GM18520 (cell line): ENCODE results near the gene CEP112.

ENCODE experiments used
- ATAC-seq: cut with Tn5 transposase; IDR thresholded peaks from one replicate; pipeline ENCODE4 v1.9.1; 2021; ENCODE audit not compliant: unreplicated experiment

The CEP112 gene

DNA sequence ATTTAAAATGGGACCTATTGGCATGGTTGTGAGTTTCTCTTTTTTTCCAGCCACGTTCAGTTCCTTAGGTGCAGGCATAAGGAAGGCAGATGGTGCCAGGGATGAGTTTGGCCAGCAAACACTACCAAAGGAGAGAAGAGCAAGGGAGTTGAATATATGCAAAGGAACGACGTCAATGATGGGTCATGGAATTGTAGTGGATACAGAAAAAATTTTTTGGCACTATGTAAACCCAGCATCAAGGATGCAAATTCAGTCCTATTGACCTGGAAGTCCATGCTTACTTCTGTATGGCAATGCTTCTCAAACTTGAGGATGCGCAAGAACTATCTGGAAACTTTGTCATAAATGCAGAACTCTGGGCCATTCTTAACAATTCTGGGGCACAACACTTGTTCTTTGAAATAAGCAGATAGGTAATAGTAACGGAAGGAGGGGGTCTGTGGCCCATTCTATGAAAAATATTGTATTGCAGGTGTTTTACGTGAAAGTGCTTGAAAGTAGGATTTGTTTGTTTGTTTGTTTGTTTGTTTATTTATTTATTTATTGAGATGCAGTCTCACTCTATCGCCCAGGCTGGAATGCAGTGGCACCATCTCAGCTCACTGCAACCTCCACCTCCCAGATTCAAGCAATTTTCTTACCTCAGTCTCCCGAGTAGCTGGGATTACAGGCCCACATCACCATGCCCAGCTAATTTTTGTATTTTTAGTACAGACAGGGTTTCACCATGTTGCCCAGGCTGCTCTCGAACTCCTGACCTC, 19.3 kb upstream of the CEP112 start:
- no peak for ATAC-seq

DNA sequence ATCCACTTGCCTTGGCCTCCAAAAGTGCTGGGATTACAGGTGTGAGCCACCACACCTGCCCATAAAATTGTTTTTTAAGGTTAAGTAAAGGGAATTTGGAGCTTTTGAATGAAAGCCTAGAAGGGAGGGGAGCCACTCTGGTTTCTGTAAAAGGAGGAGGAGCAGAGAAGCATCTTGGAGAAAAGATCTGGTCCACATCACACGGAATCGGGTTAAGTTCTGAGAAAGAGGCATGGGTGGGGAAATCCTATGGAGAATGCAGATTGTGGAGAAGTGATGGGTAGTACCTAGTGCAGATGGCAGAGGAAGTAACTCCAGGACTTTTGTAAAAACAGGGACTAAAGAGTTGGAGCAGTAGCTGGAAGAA, 18.3 kb upstream of the CEP112 start:
- ATAC-seq, result no peak

- ATAC-seq, result no peak
These were observed 16.0 kb upstream of the CEP112 start for GRCh38 chr17:66207936-66208335.

DNA sequence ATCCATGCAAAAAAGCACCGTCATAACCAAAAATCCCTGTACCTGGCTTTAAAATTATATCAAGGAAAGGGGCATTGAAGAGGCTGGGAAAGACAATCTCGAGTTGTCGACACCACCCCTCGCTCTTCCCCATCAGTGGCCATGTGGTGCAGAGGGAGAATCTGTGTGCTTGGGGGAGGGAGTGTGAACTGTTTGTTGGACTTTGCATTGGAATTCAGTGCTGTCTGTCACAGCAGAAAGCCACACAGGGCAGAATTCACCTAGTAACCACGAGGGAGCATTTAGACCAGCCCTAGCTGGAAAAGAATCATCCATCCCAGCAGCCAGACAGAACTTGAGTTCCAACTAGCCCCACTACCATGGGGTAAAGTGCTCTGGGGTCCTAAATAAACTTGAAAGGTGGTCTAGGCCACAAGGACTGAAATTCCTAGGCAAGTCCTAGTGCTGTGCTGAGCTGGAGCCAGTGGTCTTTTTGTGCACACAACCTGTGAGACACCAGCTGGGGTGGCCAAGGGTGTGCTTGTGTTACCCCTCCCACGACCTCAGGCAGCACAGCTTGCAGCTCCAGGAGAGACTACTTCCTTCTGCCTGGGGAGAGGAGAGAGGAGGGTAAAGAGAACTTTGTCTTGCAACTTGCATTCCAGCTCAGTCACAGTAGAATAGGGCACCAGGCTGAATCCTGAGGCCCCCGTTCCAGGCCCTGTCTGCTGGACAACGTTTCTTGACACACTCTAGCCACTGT, 11.5 kb upstream of the CEP112 start:
- ATAC-seq, result no peak

DNA sequence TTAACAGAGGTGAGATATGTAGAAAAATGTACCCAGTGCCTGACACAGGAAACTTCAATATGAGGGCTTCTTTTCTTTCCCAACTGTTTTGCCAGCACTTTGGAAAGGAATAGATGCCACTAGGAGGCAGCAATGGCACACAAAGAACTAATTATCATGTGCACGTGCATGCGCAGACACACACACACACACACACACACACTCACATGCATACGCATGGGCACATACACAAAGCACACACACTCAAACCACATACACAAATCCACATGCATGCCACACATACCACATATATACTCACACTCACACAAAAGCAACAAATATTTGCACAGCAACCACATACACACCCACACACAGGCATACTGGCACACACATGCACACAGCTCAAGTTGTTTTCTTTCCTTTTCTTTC, 8.8 kb upstream of the CEP112 start:
- ATAC-seq, result no peak

DNA sequence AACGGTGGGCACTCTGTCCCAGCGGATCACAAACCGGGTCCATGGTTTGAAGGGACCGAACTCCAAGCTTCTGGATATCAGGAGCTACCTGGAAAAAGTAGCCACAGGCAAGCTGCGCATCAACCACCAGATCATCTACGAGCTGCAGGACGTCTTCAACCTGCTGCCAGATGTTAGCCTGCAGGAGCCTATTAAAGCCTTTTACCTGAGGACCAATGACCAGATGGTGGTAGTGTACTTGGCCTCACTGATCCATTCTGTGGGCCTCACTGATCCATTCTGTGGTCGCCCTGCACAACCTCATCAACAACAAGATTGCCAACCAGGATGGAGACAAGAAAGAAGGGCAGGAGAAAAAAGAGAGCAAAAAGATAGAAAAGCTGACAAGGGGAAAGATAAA, 6.3 kb upstream of the CEP112 start:
- ATAC-seq, result no peak

- ATAC-seq, result no peak
These were observed 400 bp upstream of the CEP112 start for GRCh38 chr17:66192378-66192687.

DNA sequence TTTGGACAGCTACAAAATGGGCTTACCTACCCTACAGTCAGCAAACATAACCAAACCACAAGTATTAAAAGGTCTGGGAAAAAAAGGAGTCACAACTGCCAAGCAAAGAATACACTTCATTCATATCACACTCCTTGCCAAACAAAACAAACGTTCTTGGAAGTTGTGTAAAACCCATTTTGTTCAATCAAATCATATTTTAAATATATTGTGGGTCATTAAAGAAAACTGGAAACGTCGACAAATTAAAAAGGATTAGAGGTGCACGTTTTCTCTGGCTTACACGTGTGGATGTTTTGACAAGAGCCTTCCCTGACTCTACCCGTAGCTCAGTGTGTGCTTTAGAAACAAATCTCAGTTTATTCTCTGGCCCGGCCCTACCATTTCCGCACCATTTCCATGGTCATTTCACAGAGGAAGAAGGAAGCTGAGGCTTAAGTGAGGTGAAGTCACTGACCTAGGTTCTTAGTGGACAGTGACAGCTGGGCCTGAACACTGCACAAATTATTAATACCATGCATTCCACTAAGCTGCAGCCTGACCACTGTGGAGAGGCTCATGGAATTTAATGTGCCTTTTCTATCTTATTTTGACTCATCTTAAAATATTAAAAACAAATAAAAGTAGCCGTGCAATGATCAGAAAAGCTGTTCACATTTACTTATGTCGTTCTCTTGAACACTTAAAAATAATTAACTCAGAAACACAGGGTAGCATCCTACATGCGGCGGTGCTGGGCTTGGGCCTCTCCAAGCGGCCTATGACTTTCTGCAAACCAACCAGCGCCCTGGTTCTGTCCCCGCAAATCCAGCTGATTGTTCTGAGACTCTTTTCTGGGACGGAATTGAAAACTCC, 968 bp downstream of the CEP112 start:
- no peak for ATAC-seq

DNA sequence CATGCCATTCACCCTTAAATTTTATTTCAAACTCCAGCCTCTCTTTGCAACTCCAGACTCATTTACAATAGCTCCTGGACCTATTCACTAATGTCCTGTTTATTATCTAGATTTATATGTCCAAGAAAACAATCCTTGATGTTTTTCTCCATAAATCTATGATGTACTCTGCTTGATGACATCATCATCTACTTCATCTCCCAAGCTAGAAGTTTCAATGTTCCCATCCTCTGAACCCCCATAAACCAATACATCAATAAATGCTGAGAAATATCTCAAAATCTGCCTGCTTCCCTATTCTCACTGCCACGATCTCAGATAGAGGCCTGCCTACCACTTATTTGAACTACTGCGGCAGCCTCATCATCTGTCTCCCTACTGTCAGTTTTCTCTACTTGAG, 4.2 kb downstream of the CEP112 start:
- ATAC-seq, result no peak

GRCh38 chr17:66185862-66186261, 6.1 kb downstream of the CEP112 start:
- no peak for ATAC-seq

- ATAC-seq, result no peak
These were observed 7.5 kb downstream of the CEP112 start for GRCh38 chr17:66184392-66184791.

GRCh38 chr17:66183529-66183928, 8.4 kb downstream of the CEP112 start:
- ATAC-seq, result no peak

GRCh38 chr17:66178642-66179041, 13.3 kb downstream of the CEP112 start:
- no peak for ATAC-seq

- no peak for ATAC-seq
These were observed 14.9 kb downstream of the CEP112 start for GRCh38 chr17:66177048-66177447.

DNA sequence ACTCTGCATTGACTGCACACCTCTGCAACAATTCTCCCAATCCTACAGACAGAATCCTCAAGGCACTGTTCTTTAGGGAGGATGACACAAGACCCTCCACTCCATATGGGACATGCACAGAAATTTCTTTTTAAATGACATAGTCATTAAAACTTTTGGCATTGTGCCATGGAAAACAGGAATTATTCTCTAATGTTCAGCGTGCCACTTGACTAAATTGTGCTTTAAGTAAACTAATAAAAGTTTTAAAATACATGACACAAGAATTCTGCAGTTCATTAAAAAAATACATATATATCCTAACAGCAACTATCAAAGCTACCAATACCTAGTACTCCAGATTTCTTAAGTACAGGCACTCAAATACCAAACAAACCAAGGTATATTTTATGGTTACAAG, 16.0 kb downstream of the CEP112 start:
- no peak for ATAC-seq

GRCh38 chr17:66172691-66173223, 19.2 kb downstream of the CEP112 start:
- ATAC-seq, result no peak

- no peak for ATAC-seq
These were observed 19.8 kb downstream of the CEP112 start for GRCh38 chr17:66172144-66172543.

- ATAC-seq, result no peak
These were observed 20.2 kb downstream of the CEP112 start for GRCh38 chr17:66171692-66172091.

- ATAC-seq, result no peak
These were observed 20.8 kb downstream of the CEP112 start for GRCh38 chr17:66171172-66171571.

DNA sequence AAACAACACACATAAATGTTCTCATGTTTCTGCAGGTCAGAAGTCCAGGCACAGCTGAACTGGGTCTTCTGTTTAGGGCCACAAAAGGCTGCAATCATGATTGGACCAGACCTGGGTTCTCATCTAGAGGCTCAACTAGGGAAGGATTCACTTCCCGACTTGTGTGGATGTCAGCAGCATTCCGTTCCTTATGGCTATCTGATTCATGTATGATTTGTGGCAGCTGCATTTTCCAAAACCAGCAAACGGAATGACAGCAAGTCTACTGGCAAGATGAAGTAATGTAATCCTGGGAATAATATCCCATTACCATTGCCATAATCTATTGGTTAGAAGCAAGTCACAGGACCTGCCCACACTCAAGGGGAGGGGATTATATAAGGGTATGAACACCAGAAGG, 22.1 kb downstream of the CEP112 start:
- ATAC-seq, result no peak

- no peak for ATAC-seq
These were observed 24.6 kb downstream of the CEP112 start for GRCh38 chr17:66167189-66167815.
